ENCODE data around the gene SH3RF3.

The SH3RF3 gene

GRCh38 chr2:109384308-109385271 lies 255.6 kb downstream of the SH3RF3 start:
- DNase-seq: no peak

GRCh38 chr2:109385506-109385905 lies 256.5 kb downstream of the SH3RF3 start:
- no peak for DNase-seq

GRCh38 chr2:109386004-109386695 lies 257.1 kb downstream of the SH3RF3 start:
- no peak for DNase-seq

DNA sequence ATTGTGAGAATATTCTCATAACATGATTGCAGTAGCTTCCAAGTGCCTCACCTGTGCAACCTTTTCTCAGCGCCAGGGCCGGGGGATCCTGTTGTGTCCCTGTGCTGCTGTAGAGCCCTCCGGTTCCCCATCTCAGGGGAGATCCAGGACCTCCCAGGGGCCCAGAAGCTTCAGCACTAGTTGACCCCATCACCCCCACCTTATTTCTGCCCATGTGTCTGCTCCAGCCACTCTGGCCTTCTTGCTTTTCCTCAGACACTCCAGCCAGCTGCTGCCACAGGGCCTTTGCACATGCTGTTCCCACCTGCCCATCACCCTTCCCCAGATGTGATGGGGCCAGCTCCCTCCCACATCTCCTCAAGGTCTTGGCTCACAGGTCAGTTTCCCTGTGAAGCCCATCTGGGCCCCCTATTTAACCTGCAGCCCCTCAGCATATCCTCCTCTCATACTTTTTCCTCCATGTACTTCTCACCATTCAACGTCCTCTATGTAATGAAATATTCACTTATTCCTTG lies 258.3 kb downstream of the SH3RF3 start:
- no peak for DNase-seq

GRCh38 chr2:109387778-109388469 lies 258.9 kb downstream of the SH3RF3 start:
- DNase-seq: no peak

- no peak for DNase-seq
Measured at GRCh38 chr2:109391243-109391642, 262.2 kb downstream of the SH3RF3 start.

DNA sequence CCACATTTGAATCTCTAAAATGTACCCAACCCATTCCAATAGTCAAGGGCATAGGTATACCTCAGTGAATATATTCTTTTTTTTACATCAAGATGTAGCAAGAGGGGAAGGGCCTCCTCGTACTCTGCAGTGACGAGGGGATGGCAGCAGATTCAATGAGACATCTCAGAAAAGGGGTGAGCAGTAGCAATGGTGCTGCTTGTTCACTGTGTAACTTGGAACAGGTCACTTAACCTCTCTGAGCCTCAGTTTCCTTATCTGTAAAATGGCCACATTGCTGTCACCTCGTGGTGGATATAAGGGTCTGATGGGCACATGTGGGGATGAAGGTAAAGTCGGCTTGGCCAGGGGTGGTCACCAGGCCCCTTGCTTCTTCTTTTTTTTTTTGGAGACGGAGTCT lies 263.1 kb downstream of the SH3RF3 start:
- no peak for DNase-seq

DNA sequence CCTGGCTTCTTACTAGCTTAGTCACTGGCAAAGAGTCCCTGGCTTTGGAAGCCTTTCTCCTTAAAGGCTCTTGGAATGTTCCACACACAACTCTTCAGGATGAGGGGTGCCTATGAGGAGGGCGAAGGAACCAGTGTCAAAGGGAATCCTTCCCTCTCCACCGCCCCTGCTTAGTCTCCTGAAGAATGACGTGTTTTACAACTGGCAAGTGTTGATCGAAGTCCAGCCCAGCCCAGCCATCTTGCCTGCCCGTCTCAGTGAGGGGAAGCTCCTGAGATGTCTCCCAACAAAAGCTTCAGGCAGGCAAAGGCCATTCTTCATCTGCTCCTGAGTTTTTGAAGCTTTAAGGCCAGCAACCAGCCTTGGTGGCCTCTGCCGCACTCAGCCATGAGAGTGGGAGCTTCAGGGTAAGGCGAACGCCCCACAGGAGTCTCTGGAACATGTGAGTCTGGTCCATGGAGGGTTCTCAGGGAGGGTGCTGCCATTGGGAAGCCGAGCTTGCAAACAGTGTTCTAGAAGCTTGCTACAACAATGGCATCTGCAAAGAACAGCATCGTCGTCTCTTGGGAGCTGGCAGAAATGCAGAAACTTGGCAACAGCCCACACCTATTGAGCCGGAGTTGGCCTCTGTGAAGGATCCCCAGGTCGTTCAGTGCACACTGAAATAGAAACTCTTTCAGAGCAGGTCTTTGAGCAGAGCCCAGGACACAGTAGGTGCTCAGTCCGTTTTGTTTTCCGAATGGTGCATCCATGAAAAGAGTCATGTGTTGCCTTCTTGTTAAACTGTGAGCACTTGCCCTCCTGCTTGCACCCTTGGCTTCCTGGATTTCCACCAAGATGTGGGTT lies 264.0 kb downstream of the SH3RF3 start:
- no peak for DNase-seq

GRCh38 chr2:109393662-109393972 lies 264.6 kb downstream of the SH3RF3 start:
- DNase-seq: no peak

- no peak for DNase-seq
Measured at GRCh38 chr2:109395494-109396201, 266.6 kb downstream of the SH3RF3 start.

- DNase-seq: no peak
Measured at GRCh38 chr2:109396202-109397180, 267.5 kb downstream of the SH3RF3 start.

- DNase-seq: no peak
Measured at GRCh38 chr2:109397893-109398292, 268.9 kb downstream of the SH3RF3 start.

DNA sequence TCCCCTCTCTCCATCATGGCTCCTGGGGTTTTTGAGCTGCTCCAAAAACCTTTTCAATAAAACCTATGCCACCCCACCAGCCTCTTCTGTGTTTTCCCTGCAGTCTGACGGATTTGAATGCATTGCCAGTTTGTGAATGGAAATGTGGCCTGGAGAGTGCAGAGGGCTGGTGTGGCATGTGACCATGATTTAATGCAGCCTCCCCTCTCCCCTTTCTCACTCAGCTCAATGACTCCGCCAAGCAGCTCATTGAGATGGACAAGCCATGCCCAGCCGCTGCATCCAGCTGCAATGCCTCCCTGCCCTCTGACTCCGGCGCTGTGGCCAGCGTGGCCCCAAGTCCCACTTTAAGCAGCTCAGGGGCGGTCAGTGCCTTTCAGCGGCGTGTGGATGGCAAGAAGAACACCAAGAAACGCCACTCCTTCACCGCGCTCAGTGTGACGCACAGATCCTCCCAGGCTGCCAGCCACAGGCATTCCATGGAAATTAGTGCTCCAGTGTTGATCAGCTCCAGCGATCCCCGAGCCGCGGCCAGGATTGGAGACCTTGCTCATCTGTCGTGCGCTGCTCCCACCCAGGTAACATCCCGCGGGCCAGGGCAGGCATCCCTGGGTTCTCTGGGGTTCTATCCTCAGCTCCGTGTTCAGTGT lies 269.5 kb downstream of the SH3RF3 start:
- no peak for DNase-seq

- no peak for DNase-seq
Measured at GRCh38 chr2:109399066-109399465, 270.1 kb downstream of the SH3RF3 start.

DNA sequence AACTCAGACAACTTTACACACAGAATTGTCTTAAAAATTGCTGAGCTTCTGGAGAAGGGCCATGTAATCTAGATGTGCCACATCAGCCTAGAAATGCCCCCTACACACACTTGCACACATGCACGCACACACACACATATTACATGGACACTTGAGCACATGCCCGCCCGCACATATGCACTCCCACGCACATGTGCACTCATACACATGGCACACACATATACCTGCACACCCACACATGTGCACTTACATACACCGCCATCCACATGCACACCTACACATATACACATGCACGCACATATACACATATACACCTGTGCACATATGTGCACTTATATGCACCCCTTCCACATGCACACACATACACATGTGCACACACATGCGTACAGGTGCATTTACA lies 271.1 kb downstream of the SH3RF3 start:
- DNase-seq: no peak

DNA sequence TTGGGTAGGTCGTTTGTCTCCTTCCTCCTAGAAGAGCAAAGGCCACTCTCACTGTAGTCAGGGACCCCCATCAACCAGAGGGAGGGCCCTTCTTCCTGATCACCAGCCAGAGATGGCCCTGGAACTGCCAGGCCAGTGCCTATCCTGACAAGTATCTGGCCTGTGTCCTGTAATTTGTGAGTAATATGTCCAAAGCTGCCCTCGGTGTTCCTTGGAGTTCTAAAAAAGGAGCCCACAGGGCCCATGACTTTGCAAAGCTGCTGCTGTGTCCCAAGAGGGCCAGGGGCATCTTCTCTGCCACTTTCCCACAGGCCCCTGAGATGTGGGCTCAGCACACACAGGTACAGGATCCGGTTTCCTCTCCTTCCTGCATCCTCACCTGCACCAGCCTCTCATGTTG lies 272.4 kb downstream of the SH3RF3 start:
- no peak for DNase-seq

DNA sequence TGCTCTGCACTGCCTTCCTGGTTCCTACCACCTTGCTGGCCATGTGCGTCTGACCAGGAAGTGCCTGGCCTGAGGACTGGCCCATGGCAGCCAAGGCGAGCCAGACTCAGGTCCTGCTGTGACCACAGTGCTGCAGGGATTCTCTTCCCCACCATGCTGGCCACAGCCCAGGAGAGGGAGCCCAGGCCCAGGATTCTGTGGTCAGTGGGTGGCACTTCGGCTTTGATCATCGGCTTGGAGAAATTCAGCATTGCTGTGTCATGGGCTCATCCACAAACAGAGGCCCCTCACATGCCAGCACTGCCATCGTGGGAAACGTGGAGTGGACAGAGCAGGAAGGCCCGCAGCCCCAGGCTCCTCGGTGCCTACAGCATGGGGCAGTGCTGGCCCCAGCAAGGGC lies 273.2 kb downstream of the SH3RF3 start:
- no peak for DNase-seq

- no peak for DNase-seq
Measured at GRCh38 chr2:109402980-109403840, 274.2 kb downstream of the SH3RF3 start.

DNA sequence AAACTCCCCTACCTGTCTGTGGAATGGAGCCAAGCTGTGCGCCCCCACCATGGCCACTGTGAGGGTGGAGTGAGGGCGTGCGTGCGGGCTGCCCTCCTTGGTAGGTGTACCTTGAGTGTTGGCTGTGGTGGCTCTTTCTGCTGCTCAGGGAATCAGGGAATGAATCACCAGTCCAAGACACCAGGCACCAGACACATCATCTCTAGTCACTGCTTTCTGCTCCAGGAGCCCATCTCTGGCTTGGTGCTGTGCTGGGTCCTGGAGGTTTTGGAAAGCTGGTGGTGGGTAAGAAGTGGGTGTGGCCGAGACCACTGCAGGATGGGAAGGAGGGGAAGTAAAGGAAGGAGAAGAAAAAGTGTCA lies 274.8 kb downstream of the SH3RF3 start:
- DNase-seq: no peak

Measured in hematopoietic multipotent progenitor cell treated with erythropoietin and hydrocortisone succinate and interleukin-3 and kit ligand, for 6 days (in vitro differentiated cells).